Measurements from ENCODE around the gene LRTM1. TPM values are rescaled to one million over a fixed set of nuclear protein-coding genes. Genes with fewer than 3 reads are reported as not detected.

The LRTM1 gene
- total RNA-seq, 1 donor from 2014 or later = not detected

GRCh38 chr3:54889731-54890130 lies 38.1 kb downstream of the LRTM1 start:
- ATAC-seq = no peak

- no peak for ATAC-seq
Measured at GRCh38 chr3:54888873-54889272, 39.0 kb downstream of the LRTM1 start.

GRCh38 chr3:54888162-54888561 lies 39.7 kb downstream of the LRTM1 start:
- no peak for ATAC-seq

GRCh38 chr3:54882129-54882833 lies 45.6 kb downstream of the LRTM1 start:
- peak; percentile 81 for ATAC-seq

GRCh38 chr3:54878145-54878544 lies 49.7 kb downstream of the LRTM1 start:
- no peak for ATAC-seq

- no peak for ATAC-seq
Measured at GRCh38 chr3:54877730-54878129, 50.1 kb downstream of the LRTM1 start.

- ATAC-seq = no peak
Measured at GRCh38 chr3:54876694-54877093, 51.2 kb downstream of the LRTM1 start.

- ATAC-seq = no peak
Measured at GRCh38 chr3:54875596-54876268, 52.1 kb downstream of the LRTM1 start.

- peak; percentile 19 for ATAC-seq
Measured at GRCh38 chr3:54874816-54875556, 52.9 kb downstream of the LRTM1 start.

- no peak for ATAC-seq
Measured at GRCh38 chr3:54873059-54874010, 54.5 kb downstream of the LRTM1 start.

GRCh38 chr3:54871867-54872266 lies 56.0 kb downstream of the LRTM1 start:
- ATAC-seq = peak; percentile 55

- peak; percentile 34 for ATAC-seq
Measured at GRCh38 chr3:54870423-54870822, 57.4 kb downstream of the LRTM1 start.
